ENCODE data around the gene CCR1.
"Not testable (repeated sequence)": the region's sequence is repeated elsewhere in the genome, so short reads cannot be mapped to it uniquely, and the experiment has no call there.

The CCR1 gene

GRCh38 chr3:46209746-46210470, 1.8 kb upstream of the CCR1 start:
- DNase-seq = no peak

- no peak for DNase-seq
These were observed 940 bp upstream of the CCR1 start for GRCh38 chr3:46209053-46209452.

GRCh38 chr3:46207514-46207913, 599 bp downstream of the CCR1 start:
- DNase-seq = not testable (repeated sequence)

- DNase-seq = no peak
These were observed 1.7 kb downstream of the CCR1 start for GRCh38 chr3:46206282-46207015.

GRCh38 chr3:46205286-46205960, 2.7 kb downstream of the CCR1 start:
- DNase-seq = no peak

- DNase-seq = no peak
These were observed 4.4 kb downstream of the CCR1 start for GRCh38 chr3:46203681-46204080.

GRCh38 chr3:46202535-46202934, 5.6 kb downstream of the CCR1 start:
- no peak for DNase-seq

- no peak for DNase-seq
These were observed 7.3 kb downstream of the CCR1 start for GRCh38 chr3:46200790-46201189.

- DNase-seq = no peak
These were observed 7.9 kb downstream of the CCR1 start for GRCh38 chr3:46200211-46200610.

GRCh38 chr3:46196261-46196957, 11.7 kb downstream of the CCR1 start:
- no peak for DNase-seq

GRCh38 chr3:46194868-46195553, 13.1 kb downstream of the CCR1 start:
- no peak for DNase-seq

GRCh38 chr3:46193436-46193835, 14.7 kb downstream of the CCR1 start:
- DNase-seq = no peak

GRCh38 chr3:46192939-46193338, 15.2 kb downstream of the CCR1 start:
- DNase-seq = no peak

- no peak for DNase-seq
These were observed 16.4 kb downstream of the CCR1 start for GRCh38 chr3:46191730-46192129.

GRCh38 chr3:46188708-46189107, 19.4 kb downstream of the CCR1 start:
- DNase-seq = no peak

GRCh38 chr3:46187876-46188275, 20.2 kb downstream of the CCR1 start:
- DNase-seq = no peak

GRCh38 chr3:46187341-46187700, 20.8 kb downstream of the CCR1 start:
- DNase-seq = no peak

- DNase-seq = no peak
These were observed 21.4 kb downstream of the CCR1 start for GRCh38 chr3:46186471-46187340.

- no peak for DNase-seq
These were observed 23.6 kb downstream of the CCR1 start for GRCh38 chr3:46184469-46184868.

GRCh38 chr3:46183330-46183729, 24.8 kb downstream of the CCR1 start:
- DNase-seq = no peak

- DNase-seq = no peak
These were observed 39.3 kb downstream of the CCR1 start for GRCh38 chr3:46168583-46169345.

Measured in NCI-H1092 (cell line).